ENCODE data around the gene CCN5. TPM values are rescaled to one million over a fixed set of nuclear protein-coding genes. Genes with fewer than 3 reads are reported as not detected.

The CCN5 gene
- total and polyA plus RNA-seq, 2 of the 13 experiments (the other 11 are each of a cell fraction or from before 2014, with no cell fraction given), result 0.12 TPM; not detected in 1

GRCh38 chr20:44750081-44750805, 35.1 kb downstream of the CCN5 start (continued):
- TF ChIP-seq PLSCR1 (CRISPR knock-in tag; IDR thresholded peaks at IDR 0.05; ENCODE audit: borderline replicate concordance) (no peak), IRF2 (CRISPR knock-in tag; IDR thresholded peaks at IDR 0.05) (no peak), PRDM4 (CRISPR knock-in tag; IDR thresholded peaks at IDR 0.05; ENCODE audit: borderline replicate concordance) (no peak), ZNF276 (CRISPR knock-in tag; IDR thresholded peaks at IDR 0.05; ENCODE audit: low read depth) (no peak), GTF2F1 (IDR thresholded peaks at IDR 0.05; ENCODE audit: low read length) (no peak), CHCHD3 (CRISPR knock-in tag; IDR thresholded peaks at IDR 0.05) (no peak), TRIM24 (CRISPR knock-in tag; IDR thresholded peaks at IDR 0.05) (no peak), ATF1 (CRISPR knock-in tag; IDR thresholded peaks at IDR 0.05) (no peak), ZNF431 (CRISPR knock-in tag; IDR thresholded peaks at IDR 0.05; ENCODE audit: borderline replicate concordance, low read depth) (no peak), RNF2 (conservative IDR thresholded peaks at IDR 0.05; ENCODE audit: low read depth) (no peak), ZNF235 (CRISPR knock-in tag; IDR thresholded peaks at IDR 0.05; ENCODE audit: borderline replicate concordance) (no peak), HCFC1 (IDR thresholded peaks at IDR 0.05; ENCODE audit: low read depth, low read length) (no peak), ATF5 (CRISPR knock-in tag; IDR thresholded peaks at IDR 0.05; ENCODE audit: low read depth) (peak; percentile 62; the same call in 1 of the 2 replicates), MEF2D (CRISPR knock-in tag; IDR thresholded peaks at IDR 0.05) (no peak), NR1H2 (CRISPR knock-in tag; IDR thresholded peaks at IDR 0.05; ENCODE audit: borderline replicate concordance, low read depth) (no peak), BRD4 (CRISPR knock-in tag; IDR thresholded peaks at IDR 0.05) (peak; percentile 23; the same call in 1 of the 2 replicates), ZNF703 (CRISPR knock-in tag; IDR thresholded peaks at IDR 0.05; ENCODE audit: borderline replicate concordance) (no peak), MXD4 (CRISPR knock-in tag; IDR thresholded peaks at IDR 0.05) (no peak), TCF12 (IDR thresholded peaks at IDR 0.05) (no peak), TCF12 (CRISPR knock-in tag; IDR thresholded peaks at IDR 0.05) (no peak), RFXANK (CRISPR knock-in tag; IDR thresholded peaks at IDR 0.05) (no peak), ETV6 (CRISPR knock-in tag; conservative IDR thresholded peaks at IDR 0.05) (no peak), ZNF572 (CRISPR knock-in tag; IDR thresholded peaks at IDR 0.05) (peak; percentile 84; the same call in 1 of the 2 replicates)
- TF ChIP-seq, protein P1, sequence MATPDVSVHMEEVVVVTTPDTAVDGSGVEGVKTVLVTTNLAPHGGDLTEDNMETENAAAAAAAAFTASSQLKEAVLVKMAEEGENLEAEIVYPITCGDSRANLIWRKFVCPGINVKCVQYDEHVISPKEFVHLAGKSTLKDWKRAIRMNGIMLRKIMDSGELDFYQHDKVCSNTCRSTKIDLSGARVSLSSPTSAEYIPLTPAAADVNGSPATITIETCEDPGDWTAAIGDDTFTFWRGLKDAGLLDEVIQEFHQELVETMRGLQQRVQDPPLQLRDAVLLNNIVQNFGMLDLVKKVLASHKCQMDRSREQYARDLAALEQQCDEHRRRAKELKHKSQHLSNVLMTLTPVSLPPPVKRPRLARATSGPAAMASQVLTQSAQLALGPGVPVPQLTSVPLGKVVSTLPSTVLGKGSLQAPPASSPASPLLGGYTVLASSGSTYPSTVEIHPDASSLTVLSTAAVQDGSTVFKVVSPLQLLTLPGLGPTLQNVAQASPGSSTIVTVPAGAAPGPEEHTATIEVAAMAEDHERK (CRISPR knock-in tag; IDR thresholded peaks at IDR 0.05; ENCODE audit: low read depth), result no peak
